ENCODE results near the gene HLCS.

GRCh38 chr21:36985751-36986594 is 19.5 kb upstream of the HLCS start:
- no peak for TF ChIP-seq EZH2 (optimal IDR thresholded peaks at IDR 0.05; ENCODE audit: low read depth, low read length)
- TF ChIP-seq CTCF (IDR thresholded peaks at IDR 0.05; ENCODE audit: low read length), result no peak
